ENCODE data around the gene CLEC16A.

DNA sequence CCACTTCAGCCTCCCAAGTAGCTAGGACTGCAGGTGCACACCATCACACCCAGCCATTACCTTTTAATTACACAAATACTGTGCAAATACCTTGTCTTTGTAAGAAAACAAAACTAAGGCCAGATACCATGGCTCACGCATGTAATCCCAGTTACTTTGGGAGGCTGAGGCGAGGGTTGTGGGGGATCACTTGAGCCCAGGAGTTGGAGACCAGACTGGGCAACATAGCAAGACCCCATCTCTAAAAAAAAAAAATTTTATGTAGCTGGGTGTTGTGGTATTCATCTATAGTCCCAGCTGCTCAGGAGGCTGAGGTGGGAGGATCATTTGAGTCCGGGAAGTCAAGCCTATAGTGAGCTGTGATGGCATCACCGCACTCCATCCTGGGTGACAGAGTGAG lies 151.6 kb downstream of the CLEC16A start:
- TF ChIP-seq POLR2AphosphoS5 (IDR thresholded peaks at IDR 0.05) (no peak), POLR2A (IDR thresholded peaks at IDR 0.05) (no peak)

Data from gastroesophageal sphincter (tissue), 2 donors.